Breast epithelium (tissue), 4 donors: ENCODE data around the gene SMYD4. TPM values are rescaled to one million over a fixed set of nuclear protein-coding genes. Genes with fewer than 3 reads are reported as not detected.
"Not testable (repeated sequence)": the region's sequence is repeated elsewhere in the genome, so short reads cannot be mapped to it uniquely, and the experiment has no call there.

Experiments
- DNase-seq, 2 donors: peaks; one replicate each; pipeline ENCODE4 v3.0.0-alpha.2; 2019; ENCODE audit warnings: low spot score in 2 of 2
- H3K27ac ChIP-seq, 2 donors: fragments of 200-600 bp; sonication (generic) in 1 of 2; one replicate each; pipeline ENCODE4 v1.5.1; 2016 to 2019; ENCODE audit warnings: mild to moderate bottlenecking in 1 of 2
- H3K27me3 ChIP-seq, 2 donors: fragments of 200-600 bp; sonication (generic) in 1 of 2; one replicate each; pipeline versions ENCODE4 v1.5.1 to v1.6.0; 2017 to 2019; ENCODE audit warnings: control low read depth in 1 of 2, mild to moderate bottlenecking in 1 of 2
- H3K36me3 ChIP-seq: fragments of 200-600 bp; one replicate; pipeline ENCODE4 v1.5.1; 2019
- H3K4me1 ChIP-seq, 2 donors: fragments of 200-600 bp; sonication (generic); one replicate each; pipeline ENCODE4 v1.5.1; 2016 to 2019; ENCODE audit warnings: control low read depth in 1 of 2
- H3K4me3 ChIP-seq, 3 donors: fragments of 200-600 bp; sonication (generic); 1 replicate in 2 of 3; 2 replicates in 1 of 3; pipeline ENCODE4 v1.5.1; 2016 to 2019; ENCODE audit warnings: mild to moderate bottlenecking in 3 of 3, moderate library complexity in 2 of 3
- H3K9me3 ChIP-seq, 2 donors: fragments of 200-600 bp; sonication (generic) in 1 of 2; one replicate each; pipeline ENCODE4 v1.5.1; 2016 to 2019; ENCODE audit warnings: control low read depth in 1 of 2
- CTCF ChIP-seq, 3 donors: fragments of 450-650 bp; IDR thresholded peaks; one replicate each; pipeline ENCODE4 v1.5.1; 2016 to 2017; ENCODE audit warnings: antibody characterized with exemption in 3 of 3, mild to moderate bottlenecking in 3 of 3, moderate library complexity in 3 of 3
- POLR2A ChIP-seq: fragments of 450-650 bp; IDR thresholded peaks from one replicate; pipeline ENCODE4 v1.6.1; 2016; ENCODE audit warnings: antibody characterized with exemption, mild to moderate bottlenecking, moderate library complexity
- POLR2AphosphoS5 ChIP-seq, 3 donors: sonication (generic); formaldehyde crosslinking; IDR thresholded peaks; one replicate each; pipeline ENCODE4 v1.6.1; 2017; ENCODE audit warnings: antibody characterized with exemption in 3 of 3
- intact Hi-C: fragments of 100-400 bp; cut with DNase I; formaldehyde crosslinking; loops from one replicate; pipeline ENCODE4 v1.15.1; 2023; ENCODE audit warnings: low total_unique reads
- total RNA-seq, 3 donors: library from RNA; depleted of rRNA; stranded (reverse); fragments of >200 nt; gene quantifications; one replicate each; pipeline ENCODE4 v1.1.0, GENCODE V29; 2016

Gene SMYD4
- total RNA-seq, 3 donors from 2014 or later, result 16.0 to 20.3 (median 18.7) TPM

- intact Hi-C loops, result no loop called here
- Histone ChIP-seq H3K4me3 (no peak overlapping the region), H3K4me1 (no peaks in the 10 kb centered on the region), H3K9me3 (no peaks in the 10 kb centered on the region), H3K27ac (no peak overlapping the region), H3K36me3 (no peaks in the 10 kb centered on the region), H3K27me3 (no peaks in the 10 kb centered on the region)
- TF ChIP-seq POLR2A (no peak), CTCF (IDR thresholded peaks at IDR 0.05) (no peak), POLR2AphosphoS5 (IDR thresholded peaks at IDR 0.05) (no peak)
- peak in 1 of 2 donors; percentile 17 for DNase-seq
Observed at GRCh38 chr17:1800240-1800639, 29.5 kb downstream of the SMYD4 start.

GRCh38 chr17:1797846-1798245, 31.9 kb downstream of the SMYD4 start:
- peak in 1 of 2 donors; percentile 30 for DNase-seq
- H3K27me3 ChIP-seq, intact Hi-C loops, H3K4me1 ChIP-seq, H3K9me3 ChIP-seq, H3K36me3 ChIP-seq, H3K27ac ChIP-seq, H3K4me3 ChIP-seq: not testable (repeated sequence)

- Histone ChIP-seq H3K4me3 (no peak overlapping the region), H3K4me1 (no peaks in the 10 kb centered on the region), H3K27ac (no peak overlapping the region), H3K36me3 (no peaks in the 10 kb centered on the region), H3K9me3 (no peaks in the 10 kb centered on the region), H3K27me3 (no peaks in the 10 kb centered on the region)
- intact Hi-C loops, result no loop called here
- no peak for DNase-seq
- TF ChIP-seq CTCF (IDR thresholded peaks at IDR 0.05), result no peak
- no peak for TF ChIP-seq POLR2A
- no peak for TF ChIP-seq POLR2AphosphoS5 (IDR thresholded peaks at IDR 0.05)
Observed at GRCh38 chr17:1797323-1797722, 32.4 kb downstream of the SMYD4 start.

GRCh38 chr17:1796800-1797199, 32.9 kb downstream of the SMYD4 start:
- H3K9me3 ChIP-seq, result no peaks in the 10 kb centered on the region
- H3K27me3 ChIP-seq, result no peaks in the 10 kb centered on the region
- TF ChIP-seq POLR2A (no peak), CTCF (IDR thresholded peaks at IDR 0.05) (no peak), POLR2AphosphoS5 (IDR thresholded peaks at IDR 0.05) (no peak)
- no peak for DNase-seq
- H3K4me1 ChIP-seq, result no peaks in the 10 kb centered on the region
- intact Hi-C loops, result no loop called here
- no peaks in the 10 kb centered on the region for H3K36me3 ChIP-seq
- no peak overlapping the region for H3K4me3 ChIP-seq
- H3K27ac ChIP-seq, result no peak overlapping the region

GRCh38 chr17:1793447-1793806, 36.3 kb downstream of the SMYD4 start:
- TF ChIP-seq POLR2A (no peak), CTCF (IDR thresholded peaks at IDR 0.05) (no peak), POLR2AphosphoS5 (IDR thresholded peaks at IDR 0.05) (no peak)
- intact Hi-C loops, result no loop called here
- Histone ChIP-seq H3K4me3 (no peak overlapping the region), H3K36me3 (no peaks in the 10 kb centered on the region), H3K9me3 (no peaks in the 10 kb centered on the region), H3K4me1 (no peaks in the 10 kb centered on the region), H3K27ac (peak overlapping the region in 1 of 2 donors; percentile 60), H3K27me3 (no peaks in the 10 kb centered on the region)
- DNase-seq, result no peak
